Smooth muscle cell (in vitro differentiated cells): ENCODE data around the gene CD69. TPM values are rescaled to one million over a fixed set of nuclear protein-coding genes. Genes with fewer than 3 reads are reported as not detected.
A peak's percentile ranks its signal among the peaks of the same experiment; 100 is the strongest.

Experiments used
- DNase-seq: peaks from one replicate; lab custom pipeline; 2025; ENCODE audit not compliant: unreplicated experiment; lab: John Stamatoyannopoulos, UW
- H2AFZ ChIP-seq: fragments of 200-600 bp; sonication (generic); 2 replicates; pipeline ENCODE4 v1.6.0; 2016; ENCODE audit warnings: antibody characterized with exemption, low read depth, mild to moderate bottlenecking
- H3F3A ChIP-seq: fragments of 200-600 bp; sonication (generic); 2 replicates; pipeline ENCODE4 v1.6.0; 2017; ENCODE audit warnings: antibody characterized with exemption, low read depth
- H3K27ac ChIP-seq: fragments of 200-600 bp; sonication (generic); 2 replicates; pipeline ENCODE4 v1.5.1; 2016; ENCODE audit warnings: low read depth, mild to moderate bottlenecking
- H3K27me3 ChIP-seq: fragments of 200-600 bp; sonication (generic); 2 replicates; pipeline ENCODE4 v1.6.1; 2016; ENCODE audit warnings: low read depth, mild to moderate bottlenecking
- H3K36me3 ChIP-seq: fragments of 200-600 bp; sonication (generic); 2 replicates; pipeline ENCODE4 v1.5.1; 2016; ENCODE audit warnings: low read depth
- H3K4me1 ChIP-seq: fragments of 200-600 bp; sonication (generic); 2 replicates; pipeline ENCODE4 v1.5.1; 2016; ENCODE audit warnings: low read depth
- H3K4me2 ChIP-seq: fragments of 200-600 bp; sonication (generic); 2 replicates; pipeline ENCODE4 v1.6.0; 2016; ENCODE audit warnings: mild to moderate bottlenecking
- H3K4me3 ChIP-seq: fragments of 200-600 bp; sonication (generic); 2 replicates; pipeline ENCODE4 v1.5.1; 2016; ENCODE audit warnings: mild to moderate bottlenecking
- H3K79me2 ChIP-seq: fragments of 200-600 bp; sonication (generic); 2 replicates; pipeline ENCODE4 v1.6.0; 2016; ENCODE audit warnings: low read depth, mild to moderate bottlenecking
- H3K9ac ChIP-seq: fragments of 200-600 bp; sonication (generic); 2 replicates; pipeline ENCODE4 v1.6.0; 2016; ENCODE audit warnings: low read depth
- H3K9me3 ChIP-seq: fragments of 200-600 bp; sonication (generic); replicated peaks from 2 replicates; pipeline ENCODE4 v1.5.1; 2016; ENCODE audit warnings: low read depth
- H4K20me1 ChIP-seq: fragments of 200-600 bp; sonication (generic); 2 replicates; pipeline ENCODE4 v1.6.0; 2016; ENCODE audit warnings: low read depth
- WGBS: methylation state at CpG from one replicate; pipeline ENCODE4 v1.1.7; 2016; ENCODE audit warnings: low lambda C conversion rate; 5-methylcytosine and 5-hydroxymethylcytosine counted together
- polyA plus RNA-seq: library from polyadenylated mRNA; unstranded; fragments of >200 nt; fragmentation: Nextera tagmentation; extraction: Ambion mirVana; gene quantifications from 2 replicates; pipeline ENCODE4 v1.2.1, GENCODE V29; 2016
- total RNA-seq: library from RNA; depleted of rRNA; stranded (reverse); fragments of >200 nt; gene quantifications from 2 replicates; pipeline ENCODE4 v1.2.3, GENCODE V29; 2014
- TF ChIP-seq, protein P1 (sequence below): fragments of 200-600 bp; sonication (generic); IDR thresholded peaks from 2 replicates; pipeline ENCODE4 v1.5.1; 2017; ENCODE audit warnings: borderline replicate concordance, mild to moderate bottlenecking, antibody characterized with exemption; ENCODE audit not compliant: insufficient read depth, poor library complexity, severe bottlenecking

Gene CD69
- total and polyA plus RNA-seq, 2 experiments from 2014 or later = 0.13 TPM; not detected in 1

DNA sequence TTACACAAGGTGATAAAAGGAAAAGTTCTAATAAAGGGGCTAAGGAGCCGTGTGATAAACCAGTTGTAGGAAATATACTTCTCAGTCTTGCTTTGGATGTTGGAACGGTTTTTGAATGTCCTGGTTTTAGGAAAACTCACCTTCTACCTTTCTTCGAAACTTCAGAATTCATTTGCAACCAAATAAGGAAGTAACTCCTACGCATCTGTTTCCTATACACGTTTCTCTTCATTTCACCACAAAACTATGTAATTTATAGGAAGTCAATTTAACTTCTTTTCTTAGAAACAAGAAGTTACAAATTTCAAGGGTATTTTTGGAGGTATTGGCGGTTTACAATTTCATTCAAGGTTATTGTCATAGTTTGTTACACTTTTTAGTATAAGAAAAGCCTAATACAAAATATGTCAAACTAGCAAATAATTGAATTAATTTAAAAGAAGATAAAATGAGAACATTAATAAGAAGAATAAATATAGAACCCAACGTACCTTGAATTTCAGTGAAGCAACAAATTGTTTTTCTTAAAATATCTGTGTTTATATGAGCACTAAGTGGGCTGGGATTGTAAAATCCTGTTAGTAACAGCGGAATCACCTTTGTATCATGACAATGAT is 33.2 kb upstream of the CD69 start:
- 90% methylated on average over 8 of the region's 8 CpGs for WGBS
- H4K20me1 ChIP-seq = no peaks in the 10 kb centered on the region
- no peaks in the 10 kb centered on the region for H3K79me2 ChIP-seq
- TF ChIP-seq, protein P1, sequence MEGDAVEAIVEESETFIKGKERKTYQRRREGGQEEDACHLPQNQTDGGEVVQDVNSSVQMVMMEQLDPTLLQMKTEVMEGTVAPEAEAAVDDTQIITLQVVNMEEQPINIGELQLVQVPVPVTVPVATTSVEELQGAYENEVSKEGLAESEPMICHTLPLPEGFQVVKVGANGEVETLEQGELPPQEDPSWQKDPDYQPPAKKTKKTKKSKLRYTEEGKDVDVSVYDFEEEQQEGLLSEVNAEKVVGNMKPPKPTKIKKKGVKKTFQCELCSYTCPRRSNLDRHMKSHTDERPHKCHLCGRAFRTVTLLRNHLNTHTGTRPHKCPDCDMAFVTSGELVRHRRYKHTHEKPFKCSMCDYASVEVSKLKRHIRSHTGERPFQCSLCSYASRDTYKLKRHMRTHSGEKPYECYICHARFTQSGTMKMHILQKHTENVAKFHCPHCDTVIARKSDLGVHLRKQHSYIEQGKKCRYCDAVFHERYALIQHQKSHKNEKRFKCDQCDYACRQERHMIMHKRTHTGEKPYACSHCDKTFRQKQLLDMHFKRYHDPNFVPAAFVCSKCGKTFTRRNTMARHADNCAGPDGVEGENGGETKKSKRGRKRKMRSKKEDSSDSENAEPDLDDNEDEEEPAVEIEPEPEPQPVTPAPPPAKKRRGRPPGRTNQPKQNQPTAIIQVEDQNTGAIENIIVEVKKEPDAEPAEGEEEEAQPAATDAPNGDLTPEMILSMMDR = no peak
- no peak for DNase-seq
- H3K9ac ChIP-seq = no peak overlapping the region
- H3K9me3 ChIP-seq = peaks cover 4% of the 10 kb centered on the region
- no peak overlapping the region for H2AFZ ChIP-seq
- H3F3A ChIP-seq = no peaks in the 10 kb centered on the region
- H3K4me3 ChIP-seq = no peak overlapping the region
- H3K27ac ChIP-seq = peak overlapping the region; percentile 65
- no peaks in the 10 kb centered on the region for H3K36me3 ChIP-seq
- no peaks in the 10 kb centered on the region for H3K4me1 ChIP-seq
- no peak overlapping the region for H3K4me2 ChIP-seq
- no peaks in the 10 kb centered on the region for H3K27me3 ChIP-seq

DNA sequence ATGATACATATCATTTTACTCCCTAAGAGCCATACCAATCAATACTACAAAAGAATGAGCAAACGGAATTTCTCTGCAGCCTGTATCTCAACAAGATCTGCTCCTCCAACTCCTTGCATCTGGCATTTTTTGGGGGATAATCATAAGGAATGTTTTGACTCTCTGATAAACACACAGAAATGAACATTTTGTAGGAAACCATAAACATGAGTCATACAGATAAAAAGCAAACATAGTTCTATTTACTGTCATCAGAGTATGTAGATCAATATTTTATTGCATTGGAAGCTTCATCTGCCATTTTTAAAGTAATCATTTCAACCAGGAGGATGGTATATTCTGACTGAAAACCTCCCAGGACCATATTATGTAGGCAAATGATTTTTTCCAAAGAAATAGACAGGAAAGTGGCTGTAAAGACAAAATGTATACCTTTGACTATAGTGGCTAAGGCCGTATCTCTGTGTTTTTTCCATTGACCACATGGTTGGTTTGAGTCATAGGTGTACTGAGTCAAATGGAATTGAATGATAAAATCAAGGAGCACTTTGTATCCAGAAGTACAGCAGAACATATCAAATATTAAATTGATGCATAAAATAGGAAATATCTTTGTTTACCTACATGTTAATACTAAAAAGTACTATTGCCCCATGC is 32.4 kb upstream of the CD69 start:
- Histone ChIP-seq H3K4me1 (no peaks in the 10 kb centered on the region), H3K9me3 (peaks cover 4% of the 10 kb centered on the region), H3F3A (no peaks in the 10 kb centered on the region), H2AFZ (no peak overlapping the region), H3K79me2 (no peaks in the 10 kb centered on the region), H3K4me2 (peak overlapping the region; percentile 50), H3K36me3 (no peaks in the 10 kb centered on the region), H3K27me3 (no peaks in the 10 kb centered on the region), H4K20me1 (no peaks in the 10 kb centered on the region), H3K9ac (no peak overlapping the region), H3K27ac (peak overlapping the region; percentile 65), H3K4me3 (no peak overlapping the region)
- no peak for DNase-seq
- WGBS = 20% methylated on average over 2 of the region's 2 CpGs
- TF ChIP-seq, protein P1 = no peak

- Histone ChIP-seq H3F3A (no peaks in the 10 kb centered on the region), H3K9ac (no peak overlapping the region), H3K4me2 (peak overlapping the region; percentile 50), H3K36me3 (no peaks in the 10 kb centered on the region), H2AFZ (no peak overlapping the region), H3K27ac (no peak overlapping the region), H3K79me2 (no peaks in the 10 kb centered on the region), H3K27me3 (no peaks in the 10 kb centered on the region), H3K4me1 (peaks cover 2% of the 10 kb centered on the region), H3K4me3 (no peak overlapping the region), H3K9me3 (peaks cover 4% of the 10 kb centered on the region), H4K20me1 (no peaks in the 10 kb centered on the region)
- TF ChIP-seq, protein P1 = no peak
- 61% methylated on average over 2 of the region's 2 CpGs for WGBS
- no peak for DNase-seq
Measured at GRCh38 chr12:9792185-9792900, 31.6 kb upstream of the CD69 start.
